ENCODE measurements around the gene OR52L1. TPM values are rescaled to one million over a fixed set of nuclear protein-coding genes. Genes with fewer than 3 reads are reported as not detected.

The OR52L1 gene
- total and polyA plus RNA-seq, 2 of the 8 experiments (the other 6 are each of a cell fraction or from before 2014, with no cell fraction given): 0.24 TPM; not detected in 1

GRCh38 chr11:5967708-5968107 is 19.1 kb downstream of the OR52L1 start:
- H3K79me2 ChIP-seq (ENCODE audit: control insufficient read depth in 1 of 2, insufficient read depth in 2 of 2, low read length in 2 of 2): no peaks in the 10 kb centered on the region
- no peak overlapping the region for H2BK20ac ChIP-seq (ENCODE audit: low read length)
- no peak overlapping the region for H3K23ac ChIP-seq (ENCODE audit: insufficient read length)
- no peak overlapping the region for H3K18ac ChIP-seq (ENCODE audit: extremely low read depth, low read length)
- H3K9me3 ChIP-seq (ENCODE audit: insufficient read depth in 2 of 2, low read depth in 1 of 2, low read length in 1 of 2): peaks cover 4 to 11% of the 10 kb centered on the region in 2 experiments; a peak in 2 of 4 replicates
- H2BK12ac ChIP-seq (ENCODE audit: low read depth, low read length): no peak overlapping the region
- ChIA-PET CTCF (ENCODE audit: partially characterized antibody) (interaction anchor here (1.4 to 1.7 kb wide), 2 partner anchors 14 to 24 kb away, joined by 3 read pairs; no protein-coding TSS in a partner anchor), POLR2A (ENCODE audit: partially characterized antibody) (no interaction called here)
- H3K56ac ChIP-seq (replicated peaks; ENCODE audit: insufficient read length, low read depth, low read length): no peak overlapping the region
- no peaks in the 10 kb centered on the region for H3K4me1 ChIP-seq (replicated peaks in 1 of 4; ENCODE audit: control insufficient read depth in 3 of 4, insufficient read depth in 4 of 4, low read length in 3 of 4)
- H3K36me3 ChIP-seq (ENCODE audit: control insufficient read depth in 2 of 4, insufficient read depth in 4 of 4, low read length in 3 of 4): no peaks in the 10 kb centered on the region
- H3K4me3 ChIP-seq (ENCODE audit: extremely low read depth in 1 of 4, insufficient read depth in 2 of 4, low read depth in 3 of 4, low read length in 4 of 4): no peak overlapping the region
- H4K91ac ChIP-seq (replicated peaks; ENCODE audit: insufficient read length, low read length): no peak overlapping the region
- no peak overlapping the region for H3K4ac ChIP-seq (replicated peaks; ENCODE audit: insufficient read length, low read depth, low read length)
- no peak overlapping the region for H2AFZ ChIP-seq (ENCODE audit: low read length)
- H3K27ac ChIP-seq (ENCODE audit: low read depth, low read length): no peak overlapping the region
- no peaks in the 10 kb centered on the region; the same call in 1 of the 2 replicates for H3K23me2 ChIP-seq (ENCODE audit: low read depth, low read length)
- H3K4me2 ChIP-seq (ENCODE audit: insufficient read depth in 1 of 2, low read depth in 2 of 2, low read length in 2 of 2): no peak overlapping the region
- no peak for FAIRE-seq
- no peak overlapping the region for H3K9ac ChIP-seq (replicated peaks in 1 of 4; ENCODE audit: extremely low read depth in 1 of 4, low read depth in 3 of 4, low read length in 3 of 4)
- no peak overlapping the region for H2BK120ac ChIP-seq (replicated peaks; ENCODE audit: low read depth, low read length)
- H2BK15ac ChIP-seq (ENCODE audit: low read length): no peak overlapping the region
- no peak for DNase-seq (ENCODE audit: low read depth in 1 of 2, low spot score in 2 of 2)
- no peak overlapping the region for H4K8ac ChIP-seq (ENCODE audit: extremely low read depth, insufficient read depth, low read length)
- H4K5ac ChIP-seq (ENCODE audit: insufficient read length, low read depth, low read length): no peak overlapping the region
- H2BK5ac ChIP-seq (ENCODE audit: low read depth, low read length): no peak overlapping the region
- no peaks in the 10 kb centered on the region for H3K79me1 ChIP-seq (ENCODE audit: low read depth, low read length)
- no peak overlapping the region for H3K14ac ChIP-seq (ENCODE audit: insufficient read length)
- no peak overlapping the region for H2AK5ac ChIP-seq (ENCODE audit: low read depth, low read length)
- H4K20me1 ChIP-seq (replicated peaks in 1 of 2; ENCODE audit: control insufficient read depth in 1 of 2, insufficient read depth in 2 of 2, low read length in 2 of 2): no peaks in the 10 kb centered on the region
- WGBS, 2 experiments (ENCODE audit: extremely low coverage in 1 of 2, insufficient coverage in 1 of 2, insufficient read length in 1 of 2, insufficient replicate concordance in 2 of 2, low coverage in 1 of 2, low lambda C conversion rate in 2 of 2, missing lambda C conversion rate in 1 of 2): 95% methylated on average over 3 of the region's 3 CpGs; no CpG with 5 or more reads in 1 of the 2 experiments
- no peaks in the 10 kb centered on the region for H3K27me3 ChIP-seq (replicated peaks in 1 of 4; ENCODE audit: control insufficient read depth in 3 of 4, extremely low read depth in 1 of 4, insufficient read depth in 3 of 4, low read length in 3 of 4)
- TF ChIP-seq CBX8 (IDR thresholded peaks at IDR 0.05; ENCODE audit: borderline replicate concordance, low read depth, low read length): no peak
- no peak for TF ChIP-seq CBX5 (IDR thresholded peaks at IDR 0.05; ENCODE audit: low read depth, low read length)
- TF ChIP-seq POLR2AphosphoS5 (IDR thresholded peaks at IDR 0.05; ENCODE audit: low read depth, low read length): no peak
- no peak for TF ChIP-seq TCF12 (IDR thresholded peaks at IDR 0.05; ENCODE audit: low read depth, low read length)
- no peak for TF ChIP-seq EGR1 (IDR thresholded peaks at IDR 0.05; ENCODE audit: borderline replicate concordance, low read depth, low read length)
- TF ChIP-seq EZH2 (IDR thresholded peaks at IDR 0.05; ENCODE audit: low read depth, low read length, severe bottlenecking): no peak
- TF ChIP-seq JUN (IDR thresholded peaks at IDR 0.05; ENCODE audit: low read depth, low read length): no peak
- TF ChIP-seq TAF7 (optimal IDR thresholded peaks at IDR 0.05; ENCODE audit: borderline replicate concordance, low read depth, low read length): no peak
- no peak for TF ChIP-seq ZNF274 (IDR thresholded peaks at IDR 0.05; ENCODE audit: borderline replicate concordance, extremely low read depth, low read length)
- no peak for TF ChIP-seq E2F6 (IDR thresholded peaks at IDR 0.05)
- no peak for TF ChIP-seq PHF8 (conservative IDR thresholded peaks at IDR 0.05; ENCODE audit: low read depth, low read length)

Measured in H1 (cell line).